Ishikawa (cell line): ENCODE data around the gene COX7B2.

Experiments used
- CEBPB ChIP-seq: IDR thresholded peaks from 2 replicates; pipeline ENCODE4 v1.6.1; 2012
- CREB1 ChIP-seq: IDR thresholded peaks from 2 replicates; pipeline ENCODE4 v1.6.1; 2012; ENCODE audit warnings: low read depth
- EP300 ChIP-seq: IDR thresholded peaks from 2 replicates; pipeline ENCODE4 v1.6.1; 2012; ENCODE audit warnings: borderline replicate concordance
- FOXM1 ChIP-seq: IDR thresholded peaks from 2 replicates; pipeline ENCODE4 v1.6.1; 2012; ENCODE audit warnings: low read depth, borderline replicate concordance
- NFIC ChIP-seq: IDR thresholded peaks from 2 replicates; pipeline ENCODE4 v1.6.1; 2012
- RAD21 ChIP-seq: IDR thresholded peaks from 2 replicates; pipeline ENCODE4 v1.6.1; 2012; ENCODE audit warnings: low read depth
- TAF1 ChIP-seq: IDR thresholded peaks from 2 replicates; pipeline ENCODE4 v1.6.1; 2012; ENCODE audit warnings: low read depth, mild to moderate bottlenecking
- TCF12 ChIP-seq: IDR thresholded peaks from 2 replicates; pipeline ENCODE4 v1.6.1; 2012; ENCODE audit warnings: low read depth
- TEAD4 ChIP-seq: IDR thresholded peaks from 2 replicates; pipeline ENCODE4 v1.6.1; 2012
- YY1 ChIP-seq: IDR thresholded peaks from 2 replicates; pipeline ENCODE4 v1.6.1; 2012; ENCODE audit warnings: low read depth
- ZBTB7A ChIP-seq: IDR thresholded peaks from 2 replicates; pipeline ENCODE4 v1.6.1; 2012; ENCODE audit warnings: low read depth
- TF ChIP-seq, protein P1 (sequence below): IDR thresholded peaks from 2 replicates; pipeline ENCODE4 v1.6.1; 2012
- TF ChIP-seq, protein P2 (sequence below): IDR thresholded peaks from 2 replicates; pipeline ENCODE4 v1.6.1; 2012
- TF ChIP-seq, protein P3 (sequence below): IDR thresholded peaks from 2 replicates; pipeline ENCODE4 v1.6.1; 2012; ENCODE audit warnings: low read depth, mild to moderate bottlenecking

DNA sequence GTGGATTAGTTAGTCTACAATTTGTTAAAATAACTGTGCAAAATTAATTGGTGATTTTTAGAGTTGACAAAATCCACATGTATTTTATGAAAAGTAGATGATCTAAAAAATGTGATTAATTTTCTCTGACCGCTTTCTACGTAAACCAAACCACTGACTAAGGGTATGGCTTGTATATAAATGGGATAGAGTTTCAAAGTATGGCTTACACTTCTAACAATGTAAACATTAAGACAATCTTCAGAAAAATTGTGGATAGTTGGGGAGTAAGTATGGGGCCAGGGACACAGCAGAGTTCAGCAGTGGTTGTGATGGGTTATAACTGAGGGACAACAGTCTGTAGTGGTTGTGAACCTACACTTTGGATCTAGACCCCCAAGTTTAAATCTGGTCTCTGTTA, 44.5 kb upstream of the COX7B2 start:
- TF ChIP-seq, protein P1, sequence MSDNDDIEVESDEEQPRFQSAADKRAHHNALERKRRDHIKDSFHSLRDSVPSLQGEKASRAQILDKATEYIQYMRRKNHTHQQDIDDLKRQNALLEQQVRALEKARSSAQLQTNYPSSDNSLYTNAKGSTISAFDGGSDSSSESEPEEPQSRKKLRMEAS = no peak
- TF ChIP-seq, protein P2, sequence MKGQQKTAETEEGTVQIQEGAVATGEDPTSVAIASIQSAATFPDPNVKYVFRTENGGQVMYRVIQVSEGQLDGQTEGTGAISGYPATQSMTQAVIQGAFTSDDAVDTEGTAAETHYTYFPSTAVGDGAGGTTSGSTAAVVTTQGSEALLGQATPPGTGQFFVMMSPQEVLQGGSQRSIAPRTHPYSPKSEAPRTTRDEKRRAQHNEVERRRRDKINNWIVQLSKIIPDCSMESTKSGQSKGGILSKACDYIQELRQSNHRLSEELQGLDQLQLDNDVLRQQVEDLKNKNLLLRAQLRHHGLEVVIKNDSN = no peak
- TF ChIP-seq, protein P3, sequence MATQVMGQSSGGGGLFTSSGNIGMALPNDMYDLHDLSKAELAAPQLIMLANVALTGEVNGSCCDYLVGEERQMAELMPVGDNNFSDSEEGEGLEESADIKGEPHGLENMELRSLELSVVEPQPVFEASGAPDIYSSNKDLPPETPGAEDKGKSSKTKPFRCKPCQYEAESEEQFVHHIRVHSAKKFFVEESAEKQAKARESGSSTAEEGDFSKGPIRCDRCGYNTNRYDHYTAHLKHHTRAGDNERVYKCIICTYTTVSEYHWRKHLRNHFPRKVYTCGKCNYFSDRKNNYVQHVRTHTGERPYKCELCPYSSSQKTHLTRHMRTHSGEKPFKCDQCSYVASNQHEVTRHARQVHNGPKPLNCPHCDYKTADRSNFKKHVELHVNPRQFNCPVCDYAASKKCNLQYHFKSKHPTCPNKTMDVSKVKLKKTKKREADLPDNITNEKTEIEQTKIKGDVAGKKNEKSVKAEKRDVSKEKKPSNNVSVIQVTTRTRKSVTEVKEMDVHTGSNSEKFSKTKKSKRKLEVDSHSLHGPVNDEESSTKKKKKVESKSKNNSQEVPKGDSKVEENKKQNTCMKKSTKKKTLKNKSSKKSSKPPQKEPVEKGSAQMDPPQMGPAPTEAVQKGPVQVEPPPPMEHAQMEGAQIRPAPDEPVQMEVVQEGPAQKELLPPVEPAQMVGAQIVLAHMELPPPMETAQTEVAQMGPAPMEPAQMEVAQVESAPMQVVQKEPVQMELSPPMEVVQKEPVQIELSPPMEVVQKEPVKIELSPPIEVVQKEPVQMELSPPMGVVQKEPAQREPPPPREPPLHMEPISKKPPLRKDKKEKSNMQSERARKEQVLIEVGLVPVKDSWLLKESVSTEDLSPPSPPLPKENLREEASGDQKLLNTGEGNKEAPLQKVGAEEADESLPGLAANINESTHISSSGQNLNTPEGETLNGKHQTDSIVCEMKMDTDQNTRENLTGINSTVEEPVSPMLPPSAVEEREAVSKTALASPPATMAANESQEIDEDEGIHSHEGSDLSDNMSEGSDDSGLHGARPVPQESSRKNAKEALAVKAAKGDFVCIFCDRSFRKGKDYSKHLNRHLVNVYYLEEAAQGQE = no peak
- no peak for TF ChIP-seq EP300
- no peak for TF ChIP-seq CREB1
- no peak for TF ChIP-seq FOXM1
- no peak for TF ChIP-seq CEBPB
- TF ChIP-seq ZBTB7A = no peak
- TF ChIP-seq RAD21 = no peak
- TF ChIP-seq TAF1 = no peak
- TF ChIP-seq YY1 = no peak
- TF ChIP-seq TCF12 = no peak
- no peak for TF ChIP-seq TEAD4
- no peak for TF ChIP-seq NFIC
